Measurements from ENCODE around the gene PCGF5. TPM values are rescaled to one million over a fixed set of nuclear protein-coding genes. Genes with fewer than 3 reads are reported as not detected.

The PCGF5 gene
- total RNA-seq, 1 experiment from 2014 or later, result 25.8 TPM

DNA sequence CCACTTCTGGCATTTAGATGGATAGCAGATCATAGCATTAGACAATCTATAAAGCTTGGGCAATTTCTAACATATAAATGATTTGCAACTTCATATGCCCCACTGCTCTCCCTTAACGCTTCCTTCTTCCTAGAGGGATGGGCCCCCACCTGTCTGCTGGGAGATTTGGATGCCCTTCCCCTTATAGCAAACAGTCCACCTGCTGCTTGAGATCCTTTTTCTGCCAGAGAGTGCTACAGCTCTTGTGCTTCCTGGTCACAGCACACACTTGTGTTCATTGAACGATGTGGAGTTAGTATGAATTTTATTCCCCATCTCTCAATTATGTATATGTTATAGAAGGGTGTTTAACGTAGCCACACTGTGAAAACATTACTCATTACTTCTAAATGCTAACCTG lies 10.4 kb upstream of the PCGF5 start:
- ChIA-PET POLR2A (interaction anchor here (0.9 to 2.1 kb wide), 4 partner anchors 9 to 450 kb away, joined by 3 to 8 read pairs (median 4); partner anchors contain the start of gene PCGF5), CTCF (interaction anchor here (1.0 to 1.6 kb wide), 4 partner anchors 40 to 298 kb away, joined by 3 read pairs; no protein-coding TSS in a partner anchor)
- Mint-ChIP-seq H3K4me1 (ENCODE audit: insufficient read depth, unreplicated experiment) (no peaks in the 10 kb centered on the region), H3K27ac (ENCODE audit: low read depth, unreplicated experiment) (no peak overlapping the region), H3K9me3 (ENCODE audit: unreplicated experiment) (no peaks in the 10 kb centered on the region), H3K27me3 (ENCODE audit: insufficient read depth, unreplicated experiment) (no peaks in the 10 kb centered on the region), H3K4me3 (ENCODE audit: unreplicated experiment) (no peak overlapping the region), H3K36me3 (ENCODE audit: insufficient read depth, unreplicated experiment) (no peaks in the 10 kb centered on the region)
- TF ChIP-seq, protein P1, sequence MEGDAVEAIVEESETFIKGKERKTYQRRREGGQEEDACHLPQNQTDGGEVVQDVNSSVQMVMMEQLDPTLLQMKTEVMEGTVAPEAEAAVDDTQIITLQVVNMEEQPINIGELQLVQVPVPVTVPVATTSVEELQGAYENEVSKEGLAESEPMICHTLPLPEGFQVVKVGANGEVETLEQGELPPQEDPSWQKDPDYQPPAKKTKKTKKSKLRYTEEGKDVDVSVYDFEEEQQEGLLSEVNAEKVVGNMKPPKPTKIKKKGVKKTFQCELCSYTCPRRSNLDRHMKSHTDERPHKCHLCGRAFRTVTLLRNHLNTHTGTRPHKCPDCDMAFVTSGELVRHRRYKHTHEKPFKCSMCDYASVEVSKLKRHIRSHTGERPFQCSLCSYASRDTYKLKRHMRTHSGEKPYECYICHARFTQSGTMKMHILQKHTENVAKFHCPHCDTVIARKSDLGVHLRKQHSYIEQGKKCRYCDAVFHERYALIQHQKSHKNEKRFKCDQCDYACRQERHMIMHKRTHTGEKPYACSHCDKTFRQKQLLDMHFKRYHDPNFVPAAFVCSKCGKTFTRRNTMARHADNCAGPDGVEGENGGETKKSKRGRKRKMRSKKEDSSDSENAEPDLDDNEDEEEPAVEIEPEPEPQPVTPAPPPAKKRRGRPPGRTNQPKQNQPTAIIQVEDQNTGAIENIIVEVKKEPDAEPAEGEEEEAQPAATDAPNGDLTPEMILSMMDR (IDR thresholded peaks at IDR 0.05; ENCODE audit: unreplicated experiment), result no peak
- no TSS peak for BruUV-seq (replicated peaks)
- DNase-seq (ENCODE audit: unreplicated experiment), result no peak
- intact Hi-C loops (cut with micrococcal nuclease), result no loop called here

DNA sequence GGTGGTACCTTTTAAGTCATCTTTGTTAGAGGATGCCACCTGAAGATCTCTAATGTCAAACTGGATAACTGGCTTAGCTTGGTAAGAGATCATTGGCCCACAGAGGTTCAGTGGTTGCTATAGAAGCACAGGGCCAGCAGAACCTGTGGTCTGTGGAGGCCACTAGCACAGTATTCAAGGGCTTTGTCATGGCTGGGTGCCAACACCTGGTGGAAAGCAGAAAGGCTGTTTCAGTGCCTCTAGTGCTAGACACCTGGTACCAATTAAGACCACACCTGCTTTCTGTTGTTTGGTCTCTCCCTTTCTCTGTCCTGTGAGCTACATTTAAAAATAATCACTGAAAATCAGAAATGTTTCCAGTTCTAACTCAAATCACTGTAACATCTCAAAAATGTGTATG lies 10.0 kb upstream of the PCGF5 start:
- intact Hi-C loops (cut with micrococcal nuclease), result no loop called here

DNA sequence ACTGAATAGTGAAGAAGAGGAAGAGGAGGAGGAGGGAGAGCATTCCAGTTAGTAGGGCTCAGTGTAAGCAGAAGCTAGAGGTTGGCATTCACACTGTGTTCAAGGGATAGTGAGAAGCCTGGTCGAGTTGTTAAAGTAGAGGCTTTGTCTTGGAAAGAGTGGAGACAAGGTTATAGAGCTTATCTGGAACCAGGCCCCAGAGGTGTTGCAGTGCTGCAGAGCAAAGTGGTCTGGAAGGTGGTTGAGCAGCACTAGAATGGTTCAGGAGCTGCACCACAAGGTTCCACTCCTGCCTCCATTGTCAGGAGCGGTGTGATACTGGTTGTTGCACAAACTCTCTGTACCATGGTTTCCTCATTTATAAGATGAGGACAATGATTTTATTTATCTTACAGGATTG lies 8.8 kb upstream of the PCGF5 start:
- Mint-ChIP-seq H3K4me1 (ENCODE audit: insufficient read depth, unreplicated experiment) (no peaks in the 10 kb centered on the region), H3K9me3 (ENCODE audit: unreplicated experiment) (no peaks in the 10 kb centered on the region), H3K4me3 (ENCODE audit: unreplicated experiment) (no peak overlapping the region), H3K27ac (ENCODE audit: low read depth, unreplicated experiment) (no peak overlapping the region), H3K36me3 (ENCODE audit: insufficient read depth, unreplicated experiment) (no peaks in the 10 kb centered on the region), H3K27me3 (ENCODE audit: insufficient read depth, unreplicated experiment) (no peaks in the 10 kb centered on the region)
- BruUV-seq (replicated peaks), result no TSS peak
- TF ChIP-seq, protein P1 (IDR thresholded peaks at IDR 0.05; ENCODE audit: unreplicated experiment), result no peak
- POLR2A ChIA-PET, result no interaction called here
- CTCF ChIA-PET, result interaction anchor here (0.6 to 0.7 kb wide), 2 partner anchors 134 to 161 kb away, joined by 3 read pairs; no protein-coding TSS in a partner anchor
- intact Hi-C loops (cut with micrococcal nuclease), result no loop called here
- no peak for DNase-seq (ENCODE audit: unreplicated experiment)

More for the DNA sequence above, 10.0 kb upstream of the PCGF5 start:
- no peaks in the 10 kb centered on the region for H3K36me3 Mint-ChIP-seq (ENCODE audit: insufficient read depth, unreplicated experiment)
- H3K4me3 Mint-ChIP-seq (ENCODE audit: unreplicated experiment), result no peak overlapping the region
- ChIA-PET CTCF (interaction anchor here (0.6 to 1.6 kb wide), 5 partner anchors 9 to 299 kb away, joined by 3 to 4 read pairs (median 3); no protein-coding TSS in a partner anchor), POLR2A (interaction anchor here (1.1 kb wide), 1 partner anchor 47 kb away, joined by 4 read pairs; no protein-coding TSS in a partner anchor)
- TF ChIP-seq, protein P1 (IDR thresholded peaks at IDR 0.05; ENCODE audit: unreplicated experiment), result no peak
- H3K27me3 Mint-ChIP-seq (ENCODE audit: insufficient read depth, unreplicated experiment), result no peaks in the 10 kb centered on the region
- H3K9me3 Mint-ChIP-seq (ENCODE audit: unreplicated experiment), result no peaks in the 10 kb centered on the region
- BruUV-seq (replicated peaks), result no TSS peak
- no peak overlapping the region for H3K27ac Mint-ChIP-seq (ENCODE audit: low read depth, unreplicated experiment)
- H3K4me1 Mint-ChIP-seq (ENCODE audit: insufficient read depth, unreplicated experiment), result no peaks in the 10 kb centered on the region
- DNase-seq (ENCODE audit: unreplicated experiment), result no peak

DNA sequence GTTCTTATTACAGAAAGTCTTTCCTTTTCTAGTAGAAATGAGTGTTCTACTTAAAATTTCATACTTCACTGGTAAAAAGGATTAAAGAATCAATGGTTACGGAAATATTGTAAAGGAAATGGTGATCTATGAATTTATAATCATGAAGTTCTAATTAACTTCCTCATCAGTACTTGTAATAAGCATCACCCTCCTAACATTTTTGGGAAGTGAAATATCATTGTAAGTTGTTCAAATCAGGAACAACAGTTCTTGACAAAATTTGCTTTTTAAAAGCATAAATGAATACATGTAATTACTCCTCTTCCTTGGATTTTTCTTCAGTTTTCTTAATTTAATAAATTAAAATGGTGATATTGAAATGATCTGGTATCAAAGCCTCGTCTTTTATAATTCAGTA lies 5.6 kb upstream of the PCGF5 start:
- CTCF ChIA-PET, result no interaction called here
- POLR2A ChIA-PET, result no interaction called here
- H3K36me3 Mint-ChIP-seq (ENCODE audit: insufficient read depth, unreplicated experiment), result no peaks in the 10 kb centered on the region
- H3K9me3 Mint-ChIP-seq (ENCODE audit: unreplicated experiment), result no peaks in the 10 kb centered on the region
- DNase-seq (ENCODE audit: unreplicated experiment), result no peak
- no TSS peak for BruUV-seq (replicated peaks)
- intact Hi-C loops (cut with micrococcal nuclease), result no loop called here
- no peaks in the 10 kb centered on the region for H3K4me1 Mint-ChIP-seq (ENCODE audit: insufficient read depth, unreplicated experiment)
- no peak overlapping the region for H3K27ac Mint-ChIP-seq (ENCODE audit: low read depth, unreplicated experiment)
- H3K27me3 Mint-ChIP-seq (ENCODE audit: insufficient read depth, unreplicated experiment), result no peaks in the 10 kb centered on the region
- TF ChIP-seq, protein P1 (IDR thresholded peaks at IDR 0.05; ENCODE audit: unreplicated experiment), result no peak
- no peak overlapping the region for H3K4me3 Mint-ChIP-seq (ENCODE audit: unreplicated experiment)
